ENCODE measurements around the gene STAG3.
A peak's percentile ranks its signal among the peaks of the same experiment; 100 is the strongest.

Gene STAG3

DNA sequence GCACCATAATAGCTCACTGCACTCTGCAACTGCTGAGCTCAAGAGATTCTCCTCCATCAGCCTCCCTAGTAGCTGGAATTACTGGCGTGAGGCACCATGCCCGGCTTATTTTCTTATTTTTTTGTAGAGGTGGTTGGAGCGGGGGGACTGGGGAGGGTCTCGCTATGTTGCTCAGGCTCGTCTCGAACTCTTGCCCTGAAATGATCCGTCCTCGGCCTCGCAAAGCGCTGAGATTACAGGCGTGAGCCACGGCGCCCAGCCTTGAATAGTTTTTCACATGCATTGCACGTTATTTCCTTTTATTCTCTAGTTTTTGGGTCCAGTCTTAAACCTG is 29.5 kb upstream of the STAG3 start:
- H3K27ac Mint-ChIP-seq = peak overlapping the region; percentile 20
- H3K9me3 Mint-ChIP-seq = no peaks in the 10 kb centered on the region
- DNase-seq = no peak
- H3K4me1 Mint-ChIP-seq = peaks cover 26% of the 10 kb centered on the region
- peak overlapping the region; percentile 93 for H3K4me3 Mint-ChIP-seq
- peaks cover 17% of the 10 kb centered on the region for H3K36me3 Mint-ChIP-seq (ENCODE audit: low read depth)
- H3K27me3 Mint-ChIP-seq (ENCODE audit: low read depth, poor library complexity) = peaks cover 3% of the 10 kb centered on the region
- TF ChIP-seq, protein P1, sequence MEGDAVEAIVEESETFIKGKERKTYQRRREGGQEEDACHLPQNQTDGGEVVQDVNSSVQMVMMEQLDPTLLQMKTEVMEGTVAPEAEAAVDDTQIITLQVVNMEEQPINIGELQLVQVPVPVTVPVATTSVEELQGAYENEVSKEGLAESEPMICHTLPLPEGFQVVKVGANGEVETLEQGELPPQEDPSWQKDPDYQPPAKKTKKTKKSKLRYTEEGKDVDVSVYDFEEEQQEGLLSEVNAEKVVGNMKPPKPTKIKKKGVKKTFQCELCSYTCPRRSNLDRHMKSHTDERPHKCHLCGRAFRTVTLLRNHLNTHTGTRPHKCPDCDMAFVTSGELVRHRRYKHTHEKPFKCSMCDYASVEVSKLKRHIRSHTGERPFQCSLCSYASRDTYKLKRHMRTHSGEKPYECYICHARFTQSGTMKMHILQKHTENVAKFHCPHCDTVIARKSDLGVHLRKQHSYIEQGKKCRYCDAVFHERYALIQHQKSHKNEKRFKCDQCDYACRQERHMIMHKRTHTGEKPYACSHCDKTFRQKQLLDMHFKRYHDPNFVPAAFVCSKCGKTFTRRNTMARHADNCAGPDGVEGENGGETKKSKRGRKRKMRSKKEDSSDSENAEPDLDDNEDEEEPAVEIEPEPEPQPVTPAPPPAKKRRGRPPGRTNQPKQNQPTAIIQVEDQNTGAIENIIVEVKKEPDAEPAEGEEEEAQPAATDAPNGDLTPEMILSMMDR (IDR thresholded peaks at IDR 0.05) = no peak

- H3K9me3 Mint-ChIP-seq = no peaks in the 10 kb centered on the region
- H3K36me3 Mint-ChIP-seq (ENCODE audit: low read depth) = peaks cover 17% of the 10 kb centered on the region
- H3K4me3 Mint-ChIP-seq = peak within 1 kb of the TSS; percentile 93
- DNase-seq = peak; percentile 95
- TF ChIP-seq, protein P1 (IDR thresholded peaks at IDR 0.05) = no peak
- H3K27me3 Mint-ChIP-seq (ENCODE audit: low read depth, poor library complexity) = peaks cover 3% of the 10 kb centered on the region
- H3K27ac Mint-ChIP-seq = peak within 1 kb of the TSS; percentile 49
- peaks cover 29% of the 10 kb centered on the region for H3K4me1 Mint-ChIP-seq
These were observed 29.0 kb upstream of the STAG3 start, which contains the start of gene LAMTOR4 for GRCh38 chr7:100148559-100149328. Gene LAMTOR4 (plus strand): TSS chr7:100148918. CDS start chr7:100148973, 55 bp downstream.

- H3K27ac Mint-ChIP-seq = peak overlapping the region; percentile 18
- peaks cover under 1% of the 10 kb centered on the region for H3K27me3 Mint-ChIP-seq (ENCODE audit: low read depth, poor library complexity)
- H3K9me3 Mint-ChIP-seq = no peaks in the 10 kb centered on the region
These were observed 25.3 kb upstream of the STAG3 start for GRCh38 chr7:100152404-100152803.

DNA sequence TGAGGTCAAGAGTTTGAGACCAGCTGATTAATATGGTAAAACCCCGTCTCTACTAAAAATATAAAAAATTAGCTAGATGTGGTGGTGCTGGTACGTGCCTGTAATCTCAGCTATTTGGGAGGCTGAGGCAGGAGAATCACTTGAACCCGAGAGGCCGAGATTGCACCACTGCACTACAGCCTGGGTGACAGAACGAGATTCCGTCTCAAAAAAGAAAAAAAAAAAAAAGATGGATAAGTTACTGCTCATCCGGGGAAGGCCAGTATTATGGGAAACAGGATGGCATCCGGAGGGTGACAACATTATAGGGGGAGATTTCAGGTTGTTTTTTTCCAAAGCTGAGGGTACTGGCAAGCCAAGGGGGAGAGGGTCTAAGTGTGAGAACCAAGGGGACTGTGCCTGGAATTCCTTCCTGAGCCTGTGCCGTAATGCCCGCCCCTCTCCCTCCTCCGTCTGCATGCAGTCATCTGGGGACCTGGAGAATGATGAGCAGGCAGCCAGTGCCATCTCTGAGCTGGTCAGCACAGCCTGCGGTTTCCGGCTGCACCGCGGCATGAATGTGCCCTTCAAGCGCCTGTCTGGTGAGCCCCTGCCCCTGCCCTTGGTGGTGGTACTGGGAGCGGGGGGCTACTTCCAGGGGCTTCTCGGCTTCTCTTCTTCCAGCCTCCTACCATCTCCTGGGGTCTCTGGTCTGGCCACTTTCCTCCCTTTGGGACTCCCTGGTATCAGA is 24.6 kb upstream of the STAG3 start:
- TF ChIP-seq, protein P1 (IDR thresholded peaks at IDR 0.05) = no peak
- Mint-ChIP-seq H3K4me1 (peaks cover 60% of the 10 kb centered on the region), H3K27me3 (ENCODE audit: low read depth, poor library complexity) (peaks cover 2% of the 10 kb centered on the region), H3K4me3 (no peak overlapping the region), H3K9me3 (no peaks in the 10 kb centered on the region), H3K27ac (peak overlapping the region; percentile 95), H3K36me3 (ENCODE audit: low read depth) (peaks cover 29% of the 10 kb centered on the region)
- DNase-seq = no peak

More at GRCh38 chr7:100152404-100152803, 25.3 kb upstream of the STAG3 start:
- TF ChIP-seq, protein P1 (IDR thresholded peaks at IDR 0.05) = no peak
- Mint-ChIP-seq H3K4me3 (no peak overlapping the region), H3K4me1 (peaks cover 56% of the 10 kb centered on the region), H3K36me3 (ENCODE audit: low read depth) (peaks cover 29% of the 10 kb centered on the region)
- no peak for DNase-seq

DNA sequence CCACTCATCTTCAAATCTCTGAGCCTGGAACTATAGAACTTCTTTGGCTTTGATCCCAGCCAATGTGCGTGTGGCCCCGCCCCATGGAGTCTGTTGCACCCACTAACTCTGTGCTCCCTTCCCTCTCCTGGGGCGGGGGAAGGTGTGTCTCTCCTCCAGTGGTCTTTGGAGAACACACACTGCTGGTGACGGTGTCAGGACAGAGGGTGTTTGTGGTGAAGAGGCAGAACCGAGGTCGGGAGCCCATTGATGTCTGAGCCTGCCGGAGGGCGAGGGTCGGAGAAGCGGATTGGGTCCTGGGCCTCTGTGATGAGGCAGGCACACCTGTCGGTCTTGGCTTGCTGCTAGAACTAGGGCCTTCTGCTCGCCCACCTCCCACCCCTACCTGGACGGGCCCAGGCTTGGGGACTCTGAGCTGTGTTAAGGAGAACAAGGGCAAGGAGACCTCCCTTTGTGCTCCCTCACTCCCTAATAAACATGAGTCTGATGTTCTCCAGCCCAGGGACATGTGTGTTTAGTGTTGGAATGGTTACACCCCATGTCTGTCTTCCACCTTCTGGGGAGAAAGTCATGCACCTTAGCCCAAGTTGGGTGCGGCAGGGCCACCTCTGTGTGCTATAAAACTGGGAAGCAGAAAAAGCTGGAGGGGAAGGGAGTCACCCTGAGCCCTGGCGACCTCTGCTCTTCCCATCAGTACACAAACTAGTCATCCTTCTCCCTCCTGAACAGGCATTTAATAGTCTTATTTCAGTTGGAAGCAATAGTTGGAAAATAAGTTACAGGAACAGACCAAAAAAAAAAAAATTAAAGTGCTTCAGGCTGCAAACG is 23.8 kb upstream of the STAG3 start:
- Mint-ChIP-seq H3K9me3 (no peaks in the 10 kb centered on the region), H3K27me3 (ENCODE audit: low read depth, poor library complexity) (peaks cover 2% of the 10 kb centered on the region), H3K4me3 (no peak overlapping the region), H3K36me3 (ENCODE audit: low read depth) (peaks cover 29% of the 10 kb centered on the region), H3K27ac (peak overlapping the region; percentile 95), H3K4me1 (peaks cover 53% of the 10 kb centered on the region)
- DNase-seq = no peak
- TF ChIP-seq, protein P1 (IDR thresholded peaks at IDR 0.05) = no peak

Data from nephron progenitor cell (in vitro differentiated cells).